Measurements from ENCODE around the gene IGSF8. TPM values are rescaled to one million over a fixed set of nuclear protein-coding genes. Genes with fewer than 3 reads are reported as not detected.

IGSF8 gene
- total and polyA plus RNA-seq, 2 of the 8 experiments (the other 6 are each of a cell fraction or from before 2014, with no cell fraction given) = 69.6 to 132 TPM

- H3K9ac ChIP-seq (replicated peaks in 1 of 4; ENCODE audit: extremely low read depth in 1 of 4, low read depth in 3 of 4, low read length in 3 of 4) = no peak overlapping the region; a peak in 2 of 7 replicates
- H3K79me2 ChIP-seq (ENCODE audit: control insufficient read depth in 1 of 2, insufficient read depth in 2 of 2, low read length in 2 of 2) = peaks cover 0 to 8% of the 10 kb centered on the region in 2 experiments; a peak in 1 of 4 replicates
- H3K4me1 ChIP-seq (replicated peaks in 1 of 4; ENCODE audit: control insufficient read depth in 3 of 4, insufficient read depth in 4 of 4, low read length in 3 of 4) = peaks cover 15 to 44% (median 34%) of the 10 kb centered on the region in 4 experiments
- H2BK5ac ChIP-seq (ENCODE audit: low read depth, low read length) = peak overlapping the region; percentile 76; the same call in 1 of the 2 replicates
- H2AFZ ChIP-seq (ENCODE audit: low read length) = no peak overlapping the region
- no peaks in the 10 kb centered on the region for H3K79me1 ChIP-seq (ENCODE audit: low read depth, low read length)
- H2BK15ac ChIP-seq (ENCODE audit: low read length) = peak overlapping the region; percentile 84; the same call in 1 of the 2 replicates
- H3K14ac ChIP-seq (ENCODE audit: insufficient read length) = no peak overlapping the region
- H3K4me3 ChIP-seq (ENCODE audit: extremely low read depth in 1 of 4, insufficient read depth in 2 of 4, low read depth in 3 of 4, low read length in 4 of 4) = peak overlapping the region; percentile 2 to 59 (median 32); a peak in 6 of 8 replicates
- no peak for TF ChIP-seq CHD2 (IDR thresholded peaks at IDR 0.05; ENCODE audit: low read length)
- no peak for TF ChIP-seq MAFK (IDR thresholded peaks at IDR 0.05; ENCODE audit: low read depth, low read length)
- TF ChIP-seq RFX5 (IDR thresholded peaks at IDR 0.05; ENCODE audit: borderline replicate concordance, low read depth, low read length) = no peak
- TF ChIP-seq ASH2L (IDR thresholded peaks at IDR 0.05; ENCODE audit: low read length) = no peak
- no peak for TF ChIP-seq PHF8 (conservative IDR thresholded peaks at IDR 0.05; ENCODE audit: low read depth, low read length)
- no peak for TF ChIP-seq KDM1A (IDR thresholded peaks at IDR 0.05; ENCODE audit: borderline replicate concordance, low read length)
- no peak overlapping the region for H3K23ac ChIP-seq (ENCODE audit: insufficient read length)
- no peak overlapping the region for H4K8ac ChIP-seq (ENCODE audit: extremely low read depth, insufficient read depth, low read length)
- H3K18ac ChIP-seq (ENCODE audit: extremely low read depth, low read length) = peak overlapping the region; percentile 84; the same call in 1 of the 2 replicates
- H3K4ac ChIP-seq (replicated peaks; ENCODE audit: insufficient read length, low read depth, low read length) = peak overlapping the region; percentile 15
- peak overlapping the region; percentile 28 for H2BK20ac ChIP-seq (ENCODE audit: low read length)
- FAIRE-seq (no peak), DNase-seq (ENCODE audit: low read depth in 1 of 2, low spot score in 2 of 2) (no peak)
- H3K4me2 ChIP-seq (ENCODE audit: insufficient read depth in 1 of 2, low read depth in 2 of 2, low read length in 2 of 2) = peak overlapping the region; percentile 70 to 89
- peak overlapping the region; percentile 23 for H4K5ac ChIP-seq (ENCODE audit: insufficient read length, low read depth, low read length)
- ChIA-PET POLR2A (ENCODE audit: partially characterized antibody) (interaction anchor here (0.6 to 3.8 kb wide), 21 partner anchors 8 to 168 kb away, joined by 3 to 31 read pairs (median 5); partner anchors contain the start of gene PEX19), CTCF (ENCODE audit: partially characterized antibody) (interaction anchor here (0.6 to 18.1 kb wide), 26 partner anchors 7 to 328 kb away, joined by 3 to 256 read pairs (median 6); partner anchors contain the start of gene CASQ1)
- peak overlapping the region; percentile 53; the same call in 1 of the 2 replicates for H2AK5ac ChIP-seq (ENCODE audit: low read depth, low read length)
- peaks cover 0 to 1% of the 10 kb centered on the region in 2 experiments for H4K20me1 ChIP-seq (replicated peaks in 1 of 2; ENCODE audit: control insufficient read depth in 1 of 2, insufficient read depth in 2 of 2, low read length in 2 of 2)
- H3K36me3 ChIP-seq (ENCODE audit: control insufficient read depth in 2 of 4, insufficient read depth in 4 of 4, low read length in 3 of 4) = peaks cover 0 to 9% (median 3%) of the 10 kb centered on the region in 4 experiments; a peak in 2 of 8 replicates
- H2BK12ac ChIP-seq (ENCODE audit: low read depth, low read length) = peak overlapping the region; percentile 93; the same call in 1 of the 2 replicates
- no peaks in the 10 kb centered on the region for H3K9me3 ChIP-seq (ENCODE audit: insufficient read depth in 2 of 2, low read depth in 1 of 2, low read length in 1 of 2)
- H3K23me2 ChIP-seq (ENCODE audit: low read depth, low read length) = peaks cover 8% of the 10 kb centered on the region; the same call in 1 of the 2 replicates
- no peak overlapping the region for H3K56ac ChIP-seq (replicated peaks; ENCODE audit: insufficient read length, low read depth, low read length)
- no peak overlapping the region for H3K27ac ChIP-seq (ENCODE audit: low read depth, low read length)
- 71% methylated on average over 12 of the region's 12 CpGs; no CpG with 5 or more reads in 1 of the 2 experiments for WGBS, 2 experiments (ENCODE audit: extremely low coverage in 1 of 2, insufficient coverage in 1 of 2, insufficient read length in 1 of 2, insufficient replicate concordance in 2 of 2, low coverage in 1 of 2, low lambda C conversion rate in 2 of 2, missing lambda C conversion rate in 1 of 2)
- no peak overlapping the region for H2BK120ac ChIP-seq (replicated peaks; ENCODE audit: low read depth, low read length)
- peak overlapping the region; percentile 9 for H4K91ac ChIP-seq (replicated peaks; ENCODE audit: insufficient read length, low read length)
- H3K27me3 ChIP-seq (replicated peaks in 1 of 4; ENCODE audit: control insufficient read depth in 3 of 4, extremely low read depth in 1 of 4, insufficient read depth in 3 of 4, low read length in 3 of 4) = no peaks in the 10 kb centered on the region; a peak in 1 of 7 replicates
Measured at GRCh38 chr1:160116283-160117147, 18.1 kb upstream of the IGSF8 start.

Data from H1 (cell line).